Thyroid gland (tissue), 4 donors: ENCODE results near the gene SYNCRIP.

Experiments used
- POLR2A ChIP-seq, 2 donors: fragments of 450-650 bp; IDR thresholded peaks; one replicate each; pipeline ENCODE4 v1.6.1; 2017; ENCODE audit warnings: antibody characterized with exemption in 2 of 2, mild to moderate bottlenecking in 2 of 2, moderate library complexity in 1 of 2
- TF ChIP-seq, protein P1 (sequence below), 6 experiments: fragments of 200-600 bp in 3 of 6; fragments of 450-650 bp in 3 of 6; sonication (generic) in 3 of 6; IDR thresholded peaks; one replicate each; pipeline ENCODE4 v1.5.1; 2016 to 2019; ENCODE audit warnings: antibody characterized with exemption in 6 of 6, mild to moderate bottlenecking in 2 of 6, inconsistent platforms in 1 of 6, moderate library complexity in 1 of 6

DNA sequence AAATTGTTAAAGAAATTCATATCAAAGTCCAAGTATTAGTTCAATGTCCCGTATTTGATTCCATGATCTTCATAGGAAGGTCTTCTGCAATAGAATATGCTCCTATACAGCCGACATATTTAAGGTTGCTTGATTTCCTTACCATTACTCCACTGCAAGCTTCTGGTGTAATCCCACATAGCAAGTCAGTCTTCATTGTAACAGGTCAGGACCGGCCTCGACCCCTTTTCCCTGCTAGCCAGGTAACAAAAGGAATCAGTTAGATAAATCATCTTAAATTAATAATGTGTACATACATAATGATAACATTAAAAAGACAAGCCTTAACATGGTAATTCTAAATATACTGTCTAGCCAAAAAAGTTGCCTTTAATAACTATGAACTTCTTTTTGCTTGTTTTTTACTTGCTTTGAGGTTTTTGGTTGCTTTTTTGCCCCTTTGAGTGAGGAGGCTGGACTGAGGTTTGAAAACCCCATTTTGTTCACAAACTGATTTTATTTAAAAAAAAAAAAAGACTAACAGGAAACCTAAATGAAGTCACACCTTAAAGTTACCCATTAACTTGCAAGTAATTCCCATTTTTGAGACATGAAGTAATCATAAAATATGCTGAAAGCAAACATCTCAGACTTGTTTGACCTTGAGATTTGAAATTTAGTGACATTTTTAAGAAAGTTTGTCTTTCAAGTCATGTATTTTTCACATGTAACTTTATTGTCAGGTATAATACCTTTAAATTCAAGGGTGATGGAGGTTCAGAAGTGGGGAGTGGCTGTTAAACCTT is 29.8 kb downstream of the SYNCRIP start:
- TF ChIP-seq, protein P1, sequence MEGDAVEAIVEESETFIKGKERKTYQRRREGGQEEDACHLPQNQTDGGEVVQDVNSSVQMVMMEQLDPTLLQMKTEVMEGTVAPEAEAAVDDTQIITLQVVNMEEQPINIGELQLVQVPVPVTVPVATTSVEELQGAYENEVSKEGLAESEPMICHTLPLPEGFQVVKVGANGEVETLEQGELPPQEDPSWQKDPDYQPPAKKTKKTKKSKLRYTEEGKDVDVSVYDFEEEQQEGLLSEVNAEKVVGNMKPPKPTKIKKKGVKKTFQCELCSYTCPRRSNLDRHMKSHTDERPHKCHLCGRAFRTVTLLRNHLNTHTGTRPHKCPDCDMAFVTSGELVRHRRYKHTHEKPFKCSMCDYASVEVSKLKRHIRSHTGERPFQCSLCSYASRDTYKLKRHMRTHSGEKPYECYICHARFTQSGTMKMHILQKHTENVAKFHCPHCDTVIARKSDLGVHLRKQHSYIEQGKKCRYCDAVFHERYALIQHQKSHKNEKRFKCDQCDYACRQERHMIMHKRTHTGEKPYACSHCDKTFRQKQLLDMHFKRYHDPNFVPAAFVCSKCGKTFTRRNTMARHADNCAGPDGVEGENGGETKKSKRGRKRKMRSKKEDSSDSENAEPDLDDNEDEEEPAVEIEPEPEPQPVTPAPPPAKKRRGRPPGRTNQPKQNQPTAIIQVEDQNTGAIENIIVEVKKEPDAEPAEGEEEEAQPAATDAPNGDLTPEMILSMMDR (IDR thresholded peaks at IDR 0.05): no peak
- no peak for TF ChIP-seq POLR2A (IDR thresholded peaks at IDR 0.05)
